CD14-positive monocyte (primary cell): ENCODE measurements around the gene NPFFR1. TPM values are rescaled to one million over a fixed set of nuclear protein-coding genes. Genes with fewer than 3 reads are reported as not detected.
A peak's percentile ranks its signal among the peaks of the same experiment; 100 is the strongest.

Experiments used
- DNase-seq, 3 donors: peaks; one replicate each; pipeline ENCODE4 v3.0.0-alpha.2; 2011 to 2022
- H2AFZ ChIP-seq: 2 replicates; pipeline ENCODE4 v1.6.0; 2012; ENCODE audit warnings: mild to moderate bottlenecking, low read depth, low read length, inconsistent platforms; ENCODE audit not compliant: insufficient read depth, poor library complexity, severe bottlenecking
- H3K27ac ChIP-seq, 2 donors: 1 replicate in 1 of 2; 2 replicates in 1 of 2; pipeline ENCODE4 v1.5.1; 2012 to 2013; ENCODE audit warnings: low read length in 2 of 2, control low read depth in 1 of 2, inconsistent platforms in 1 of 2, low read depth in 1 of 2, mild to moderate bottlenecking in 1 of 2
- H3K27me3 ChIP-seq, 2 donors: one replicate each; pipeline versions ENCODE4 v1.6.0 to v1.6.1; 2011 to 2013; ENCODE audit warnings: low read length in 2 of 2; ENCODE audit not compliant: control insufficient read depth in 2 of 2, insufficient read depth in 2 of 2
- H3K36me3 ChIP-seq, 2 donors: replicated peaks in 1 of 2; 1 replicate in 1 of 2; 2 replicates in 1 of 2; pipeline versions ENCODE4 v1.5.1 to v1.6.1; 2012 to 2013; ENCODE audit warnings: low read length in 2 of 2, control low read depth in 1 of 2, inconsistent platforms in 1 of 2, mild to moderate bottlenecking in 1 of 2; ENCODE audit not compliant: insufficient read depth in 2 of 2, control insufficient read depth in 1 of 2
- H3K4me1 ChIP-seq, 2 donors: 1 replicate in 1 of 2; 2 replicates in 1 of 2; pipeline versions ENCODE4 v1.5.1 to v1.6.1; 2012 to 2013; ENCODE audit warnings: low read length in 2 of 2, control low read depth in 1 of 2, inconsistent platforms in 1 of 2, mild to moderate bottlenecking in 1 of 2, moderate library complexity in 1 of 2; ENCODE audit not compliant: insufficient read depth in 2 of 2, control insufficient read depth in 1 of 2
- H3K4me2 ChIP-seq: replicated peaks from 2 replicates; pipeline ENCODE3; 2012; ENCODE audit warnings: low read length, moderate library complexity, mild to moderate bottlenecking; ENCODE audit not compliant: poor library complexity, severe bottlenecking; ENCODE audit errors: extremely low read depth
- H3K4me3 ChIP-seq, 3 experiments: fragments of 200-600 bp in 1 of 3; sonication (generic) in 1 of 3; replicated peaks in 1 of 3; 1 replicate in 2 of 3; 2 replicates in 1 of 3; pipeline ENCODE4 v1.5.1; 2011 to 2013; ENCODE audit warnings: low read length in 3 of 3, mild to moderate bottlenecking in 3 of 3, control low read depth in 2 of 3, low read depth in 2 of 3, inconsistent platforms in 1 of 3, moderate library complexity in 1 of 3
- H3K79me2 ChIP-seq: 2 replicates; pipeline ENCODE4 v1.6.0; 2012; ENCODE audit warnings: mild to moderate bottlenecking, control low read depth, inconsistent platforms, low read length, moderate library complexity; ENCODE audit not compliant: insufficient read depth
- H3K9ac ChIP-seq: 2 replicates; pipeline ENCODE4 v1.6.0; 2017; ENCODE audit warnings: low read length, mild to moderate bottlenecking; ENCODE audit not compliant: insufficient read depth, poor library complexity, severe bottlenecking
- H3K9me3 ChIP-seq, 2 donors: replicated peaks in 1 of 2; 1 replicate in 1 of 2; 2 replicates in 1 of 2; pipeline versions ENCODE4 v1.5.1 to v1.6.1; 2012 to 2013; ENCODE audit warnings: low read length in 2 of 2, control low read depth in 1 of 2; ENCODE audit not compliant: control insufficient read depth in 1 of 2, insufficient read depth in 1 of 2
- H4K20me1 ChIP-seq: 2 replicates; pipeline ENCODE4 v1.6.0; 2012; ENCODE audit warnings: mild to moderate bottlenecking, low read length, control low read depth, moderate library complexity; ENCODE audit not compliant: insufficient read depth
- H3K27ac Mint-ChIP-seq, 7 donors: one replicate each; pipeline ENCODE4 v1.8.0; 2020; ENCODE audit warnings: mild to moderate bottlenecking in 7 of 7, mixed read lengths in 7 of 7, moderate library complexity in 6 of 7, inconsistent platforms in 2 of 7
- H3K27me3 Mint-ChIP-seq, 3 donors: one replicate each; pipeline ENCODE4 v1.8.0; 2021 to 2022; ENCODE audit warnings: low read depth in 3 of 3, mild to moderate bottlenecking in 3 of 3, mixed read lengths in 3 of 3, moderate library complexity in 3 of 3, inconsistent platforms in 1 of 3
- H3K36me3 Mint-ChIP-seq, 2 donors: one replicate each; pipeline ENCODE4 v1.8.0; 2020; ENCODE audit warnings: mixed read lengths in 2 of 2, inconsistent platforms in 1 of 2, mild to moderate bottlenecking in 1 of 2
- H3K4me1 Mint-ChIP-seq: one replicate; pipeline ENCODE4 v1.8.0; 2020; ENCODE audit warnings: mild to moderate bottlenecking, mixed read lengths
- H3K4me3 Mint-ChIP-seq, 2 donors: one replicate each; pipeline ENCODE4 v1.8.0; 2020; ENCODE audit warnings: mild to moderate bottlenecking in 2 of 2, mixed read lengths in 2 of 2, moderate library complexity in 1 of 2
- H3K9me3 Mint-ChIP-seq, 7 donors: one replicate each; pipeline ENCODE4 v1.8.0; 2020 to 2022; ENCODE audit warnings: mixed read lengths in 7 of 7, mild to moderate bottlenecking in 6 of 7, moderate library complexity in 6 of 7, inconsistent platforms in 2 of 7
- CTCF ChIP-seq: fragments of 200-600 bp; IDR thresholded peaks from one replicate; pipeline ENCODE4 v1.8.0; 2022; ENCODE audit warnings: antibody characterized with exemption, mild to moderate bottlenecking
- WGBS: methylation state at CpG from one replicate; pipeline ENCODE4 v1.1.5; 2013; ENCODE audit warnings: missing lambda C conversion rate; ENCODE audit not compliant: insufficient coverage; 5-methylcytosine and 5-hydroxymethylcytosine counted together
- intact Hi-C, 2 donors: fragments of 100-400 bp; cut with micrococcal nuclease; formaldehyde crosslinking; loops; one replicate each; pipeline versions ENCODE4 v1.15.0 to v1.15.1; 2023
- polyA plus RNA-seq, 3 donors: library from polyadenylated mRNA; depleted of rRNA in 1 of 3; unstranded in 2 of 3; stranded (reverse) in 1 of 3; fragments of 300-500 nt in 2 of 3; fragments of >200 nt in 1 of 3; fragmentation: Illumina TruSeq in 2 of 3; gene quantifications; 1 replicate in 2 of 3; 2 replicates in 1 of 3; pipeline ENCODE4 v1.2.3, GENCODE V29; 2012 to 2021

Gene NPFFR1
- polyA plus RNA-seq, 3 donors: 0.03 TPM; not detected in 2

GRCh38 chr10:70233939-70234300 is 49.9 kb downstream of the NPFFR1 start:
- peaks cover 12% of the 10 kb centered on the region for H3K4me1 Mint-ChIP-seq
- H3K4me3 Mint-ChIP-seq: peak overlapping the region; percentile 94 to 96
- peaks cover 2 to 9% of the 10 kb centered on the region in 2 donors for H3K36me3 ChIP-seq
- H3K27ac Mint-ChIP-seq: peak overlapping the region in 2 of 7 donors; percentile 80 to 81
- H3K27me3 Mint-ChIP-seq: peaks cover 0 to 3% (median 0%) of the 10 kb centered on the region in 3 donors
- peaks cover 0 to 3% of the 10 kb centered on the region in 2 donors for H3K9me3 ChIP-seq
- no peak for DNase-seq
- H2AFZ ChIP-seq: peak overlapping the region; percentile 95
- H3K9ac ChIP-seq: peak overlapping the region; percentile 73
- peak overlapping the region; percentile 49 to 95 (median 72) for H3K4me3 ChIP-seq
- peaks cover 17 to 23% of the 10 kb centered on the region in 2 donors for H3K4me1 ChIP-seq
- H3K9me3 Mint-ChIP-seq: peaks cover 2 to 5% (median 3%) of the 10 kb centered on the region in 7 donors
- H4K20me1 ChIP-seq: no peaks in the 10 kb centered on the region
- H3K4me2 ChIP-seq: peak overlapping the region; percentile 99
- intact Hi-C loops: no loop called here
- no CpG with 5 or more reads among the region's 8 CpGs for WGBS
- peaks cover 26% of the 10 kb centered on the region for H3K79me2 ChIP-seq
- TF ChIP-seq CTCF: no peak
- peaks cover 6 to 13% of the 10 kb centered on the region in 2 donors for H3K36me3 Mint-ChIP-seq
- H3K27ac ChIP-seq: peak overlapping the region in 1 of 2 donors; percentile 48
- no peaks in the 10 kb centered on the region for H3K27me3 ChIP-seq

GRCh38 chr10:70233109-70233938 is 50.5 kb downstream of the NPFFR1 start, which contains the start of gene PPA1:
PPA1 (minus strand) TSS chr10:70233429; CDS start chr10:70233327, 102 bp downstream.
- peak; percentile 96 to 97 (median 97) for DNase-seq
- Histone ChIP-seq H3K9me3 (no peaks in the 10 kb centered on the region), H4K20me1 (no peaks in the 10 kb centered on the region), H3K4me2 (peak within 1 kb of the TSS; percentile 99), H3K9ac (peak within 1 kb of the TSS; percentile 73), H3K4me3 (peak within 1 kb of the TSS; percentile 72 to 95 (median 82)), H3K27ac (peak within 1 kb of the TSS; percentile 28 to 72), H2AFZ (peak within 1 kb of the TSS; percentile 95), H3K4me1 (peaks cover 17 to 23% of the 10 kb centered on the region in 2 donors), H3K79me2 (peaks cover 26% of the 10 kb centered on the region), H3K27me3 (no peaks in the 10 kb centered on the region), H3K36me3 (peaks cover 7 to 15% of the 10 kb centered on the region in 2 donors)
- TF ChIP-seq CTCF: no peak
- peak within 1 kb of the TSS; percentile 96 for H3K4me3 Mint-ChIP-seq
- under 1% methylated on average over 70 of the region's 74 CpGs for WGBS
- peaks cover 0 to 1% (median 0%) of the 10 kb centered on the region in 7 donors for H3K9me3 Mint-ChIP-seq
- intact Hi-C loops: no loop called here
- H3K36me3 Mint-ChIP-seq: peaks cover 11 to 18% of the 10 kb centered on the region in 2 donors
- H3K4me1 Mint-ChIP-seq: peaks cover 12% of the 10 kb centered on the region
- peak within 1 kb of the TSS; percentile 81 to 94 (median 86) for H3K27ac Mint-ChIP-seq
- peaks cover 0 to 3% (median 0%) of the 10 kb centered on the region in 3 donors for H3K27me3 Mint-ChIP-seq
